Iris pigment epithelial cell (primary cell): ENCODE measurements around the gene TXNDC2.
"Not testable (repeated sequence)": the region's sequence is repeated elsewhere in the genome, so short reads cannot be mapped to it uniquely, and the experiment has no call there.

ENCODE experiments used
- DNase-seq: peaks from one replicate; pipeline ENCODE4 v3.0.0-alpha.2; 2011; ENCODE audit warnings: low read depth

TXNDC2 gene

DNA sequence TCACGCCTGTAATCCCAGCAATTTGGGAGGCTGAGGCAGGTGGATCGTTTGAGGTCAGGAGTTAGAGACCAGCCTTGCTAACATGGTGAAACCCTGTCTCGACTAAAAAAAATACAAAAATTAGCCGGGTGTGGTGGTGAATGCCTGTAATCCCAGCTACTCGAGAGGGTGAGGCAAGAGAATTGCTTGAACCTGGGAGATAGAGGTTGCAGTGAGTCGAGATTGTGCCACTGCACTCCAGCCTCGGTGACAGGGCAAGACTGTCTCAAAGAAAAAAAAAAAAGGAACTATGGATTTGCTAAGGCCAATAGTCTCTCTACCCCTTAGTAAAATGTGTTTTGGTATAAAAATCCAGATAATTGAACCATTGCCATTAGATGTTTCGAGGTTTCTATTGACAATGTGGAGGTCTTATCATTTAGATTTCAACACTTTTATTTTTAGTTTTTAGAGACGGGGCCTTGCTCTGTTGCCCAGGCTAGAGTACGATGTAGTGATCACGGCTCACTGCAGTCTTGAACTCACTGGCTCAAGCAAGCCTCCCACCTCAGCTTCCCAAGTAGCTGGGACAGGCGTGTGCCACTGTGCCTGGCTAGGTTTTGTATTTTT lies 1.1 kb upstream of the TXNDC2 start:
- no peak for DNase-seq

DNA sequence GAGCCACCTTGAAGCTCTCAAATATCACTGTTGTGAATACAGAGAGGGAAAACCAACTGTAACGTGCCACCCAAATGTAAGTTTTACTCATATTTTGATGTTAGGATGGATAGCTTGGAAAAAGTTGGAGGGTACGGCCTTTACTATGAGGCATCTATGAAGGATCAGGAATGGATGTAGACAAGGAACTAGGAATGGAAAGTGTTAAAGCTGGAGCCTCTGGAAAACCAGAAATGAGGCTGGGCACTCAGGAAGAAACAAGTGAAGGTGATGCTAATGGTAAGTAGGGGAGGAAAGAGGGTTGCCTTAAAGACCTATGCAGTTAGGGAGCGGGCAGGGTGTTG lies 204 bp downstream of the TXNDC2 start:
- DNase-seq = no peak

- no peak for DNase-seq
Observed at GRCh38 chr18:9887992-9888391, 2.2 kb downstream of the TXNDC2 start.

- no peak for DNase-seq
Observed at GRCh38 chr18:9890196-9890595, 4.4 kb downstream of the TXNDC2 start.

DNA sequence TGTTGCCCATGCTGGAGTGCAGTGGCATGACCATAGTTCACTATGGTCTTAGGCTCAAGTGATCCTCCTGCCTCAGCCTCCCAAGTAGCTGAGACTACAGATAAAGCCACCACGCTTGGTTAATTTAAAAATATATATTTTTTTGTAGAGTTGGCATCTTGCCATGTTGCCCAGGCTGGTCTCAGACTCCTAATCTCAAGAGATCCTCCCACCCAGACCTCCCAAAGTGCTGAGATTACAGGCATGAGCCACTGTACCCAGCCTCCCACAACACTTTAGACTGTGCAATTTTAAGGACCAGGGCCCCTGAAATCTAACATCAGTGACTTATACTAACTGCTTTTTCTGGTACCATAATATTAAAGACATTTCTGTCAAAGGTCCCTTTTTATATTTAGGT lies 5.2 kb downstream of the TXNDC2 start:
- DNase-seq = no peak

GRCh38 chr18:9891515-9891914 lies 5.7 kb downstream of the TXNDC2 start:
- DNase-seq = peak; percentile 64

- no peak for DNase-seq
Observed at GRCh38 chr18:9894454-9895068, 8.8 kb downstream of the TXNDC2 start.

GRCh38 chr18:9897129-9897528 lies 11.4 kb downstream of the TXNDC2 start:
- no peak for DNase-seq

DNA sequence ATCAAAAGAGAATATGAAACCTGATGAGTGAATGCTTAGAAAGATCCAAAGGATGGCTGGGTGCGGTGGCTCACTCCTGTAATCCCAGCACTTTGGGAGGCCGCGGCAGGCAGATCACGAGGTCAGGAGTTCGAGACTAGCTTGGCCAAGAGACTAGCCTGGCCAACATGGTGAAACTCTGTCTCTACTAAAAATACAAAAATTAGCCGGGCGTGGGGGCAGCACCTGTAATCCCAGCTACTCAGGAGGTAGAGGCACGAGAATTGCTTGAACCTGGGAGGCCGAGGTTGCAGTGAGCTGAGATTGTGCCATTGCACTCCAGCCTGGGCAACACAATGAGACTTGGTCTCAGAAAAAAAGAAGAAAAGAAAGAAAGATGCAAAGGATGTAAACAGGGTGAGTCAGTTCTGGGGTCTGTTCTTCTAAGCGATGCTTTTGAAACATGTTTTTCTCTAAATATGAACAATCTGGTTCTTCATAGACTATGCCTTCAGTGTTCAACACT lies 12.1 kb downstream of the TXNDC2 start:
- DNase-seq = not testable (repeated sequence)

- peak; percentile 70 for DNase-seq
Observed at GRCh38 chr18:9898792-9899549, 13.2 kb downstream of the TXNDC2 start.

- DNase-seq = not testable (repeated sequence)
Observed at GRCh38 chr18:9899550-9899930, 13.8 kb downstream of the TXNDC2 start.

GRCh38 chr18:9900699-9901098 lies 14.9 kb downstream of the TXNDC2 start:
- no peak for DNase-seq

DNA sequence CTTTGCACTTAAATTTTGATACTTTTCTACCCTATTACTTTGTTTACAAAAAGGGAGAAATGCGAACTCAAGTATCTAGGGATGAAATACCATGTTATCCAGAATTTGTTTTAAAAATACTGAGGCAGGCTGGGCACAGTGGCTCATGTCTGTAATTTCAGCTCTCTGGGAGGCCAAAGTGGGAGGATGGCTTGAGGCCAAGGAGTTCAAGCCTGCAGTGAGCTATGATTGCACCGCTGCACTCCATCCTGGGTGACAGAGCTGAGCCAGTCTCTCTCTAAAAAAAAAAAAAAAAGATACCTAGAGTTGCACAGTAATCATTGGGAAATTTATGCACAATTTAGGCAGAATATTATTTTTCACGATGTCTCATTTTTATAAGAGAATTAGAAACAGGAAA lies 15.6 kb downstream of the TXNDC2 start:
- peak; percentile 71 for DNase-seq

GRCh38 chr18:9902264-9902663 lies 16.5 kb downstream of the TXNDC2 start:
- DNase-seq = not testable (repeated sequence)

- DNase-seq = no peak
Observed at GRCh38 chr18:9902832-9903231, 17.1 kb downstream of the TXNDC2 start.

- DNase-seq = no peak
Observed at GRCh38 chr18:9905401-9905922, 19.7 kb downstream of the TXNDC2 start.

DNA sequence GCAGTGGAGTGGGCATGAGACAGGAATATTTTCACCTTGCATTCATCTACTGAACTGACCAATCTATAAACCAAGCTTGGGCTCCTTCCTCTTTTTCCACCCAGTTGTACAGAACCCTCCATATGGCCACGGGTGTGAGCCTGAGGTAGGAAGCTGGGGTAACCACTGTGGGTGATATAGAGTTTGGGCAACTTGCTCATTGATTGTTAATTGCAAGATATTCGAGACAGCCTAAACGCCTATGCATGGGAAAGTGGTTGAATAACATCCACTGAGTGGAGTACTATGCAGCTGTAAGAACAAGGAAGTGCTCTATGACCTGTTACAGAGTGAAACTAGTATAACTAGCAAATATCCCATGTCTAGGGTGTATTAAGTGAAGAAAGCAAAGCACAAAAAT lies 20.7 kb downstream of the TXNDC2 start:
- DNase-seq = no peak

- DNase-seq = no peak
Observed at GRCh38 chr18:9907867-9908266, 22.1 kb downstream of the TXNDC2 start.

- no peak for DNase-seq
Observed at GRCh38 chr18:9910071-9910470, 24.3 kb downstream of the TXNDC2 start.

- no peak for DNase-seq
Observed at GRCh38 chr18:9910661-9911060, 24.9 kb downstream of the TXNDC2 start.

DNA sequence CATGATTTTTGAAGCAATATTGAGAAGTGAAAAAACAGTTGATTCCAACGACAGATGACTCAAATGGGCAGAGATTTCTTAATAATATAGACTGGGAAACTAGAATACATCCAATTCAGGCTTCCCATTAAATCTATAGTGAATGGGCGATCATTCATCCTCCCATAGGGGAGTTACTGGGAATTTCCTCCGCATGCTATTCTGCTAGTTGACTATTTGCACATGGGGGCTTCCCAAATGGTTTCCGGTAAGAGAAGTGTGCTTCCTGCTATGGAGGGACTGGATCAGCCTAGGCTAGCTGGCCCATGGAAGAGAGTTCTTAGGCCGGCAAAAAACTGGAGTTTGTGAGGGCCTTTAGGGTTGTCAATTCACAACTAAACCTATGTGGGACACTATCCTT lies 25.5 kb downstream of the TXNDC2 start:
- DNase-seq = no peak

DNA sequence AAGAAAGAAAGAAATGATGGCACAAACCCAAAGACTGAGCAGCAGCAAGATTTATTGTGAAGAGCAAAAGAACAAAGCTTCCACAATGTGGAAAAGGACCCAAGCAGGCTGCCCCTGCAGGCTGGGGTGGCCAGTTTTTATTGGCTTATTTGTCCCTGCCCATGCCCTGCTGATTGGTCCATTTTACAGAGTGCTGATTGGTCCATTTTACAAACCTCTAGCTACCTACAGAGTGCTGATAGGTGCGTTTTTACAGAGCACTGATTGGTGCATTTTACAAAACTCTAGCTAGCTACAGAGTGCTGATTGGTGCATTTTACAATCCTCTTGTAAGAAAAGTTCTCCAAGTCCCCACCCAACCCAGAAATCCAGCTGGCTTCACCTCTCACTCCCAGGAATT lies 26.5 kb downstream of the TXNDC2 start:
- not testable (repeated sequence) for DNase-seq

GRCh38 chr18:9913151-9913525 lies 27.4 kb downstream of the TXNDC2 start:
- DNase-seq = no peak
